ENCODE results near the gene HBZ.

DNA sequence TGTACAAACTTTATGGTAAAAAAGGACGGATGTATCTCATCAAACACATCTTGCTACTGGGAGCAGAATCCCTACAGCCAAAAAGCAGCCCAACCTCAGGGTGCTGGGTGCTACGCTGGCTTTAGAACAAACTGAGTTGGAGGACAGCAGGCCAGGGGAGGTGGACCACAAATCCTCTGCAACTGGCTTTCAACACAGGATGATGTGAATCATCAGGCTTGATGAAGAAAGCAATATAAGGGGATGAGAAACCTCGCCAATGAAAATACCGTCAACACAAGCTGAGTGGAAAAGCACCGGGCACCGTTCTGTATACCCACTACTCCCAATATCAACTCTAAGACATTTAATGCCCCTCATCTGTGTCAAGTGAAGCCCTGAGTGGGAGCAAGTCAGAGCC lies 42.1 kb downstream of the HBZ start:
- TF ChIP-seq POLR2A (IDR thresholded peaks at IDR 0.05): no peak
- TF ChIP-seq, protein P1, sequence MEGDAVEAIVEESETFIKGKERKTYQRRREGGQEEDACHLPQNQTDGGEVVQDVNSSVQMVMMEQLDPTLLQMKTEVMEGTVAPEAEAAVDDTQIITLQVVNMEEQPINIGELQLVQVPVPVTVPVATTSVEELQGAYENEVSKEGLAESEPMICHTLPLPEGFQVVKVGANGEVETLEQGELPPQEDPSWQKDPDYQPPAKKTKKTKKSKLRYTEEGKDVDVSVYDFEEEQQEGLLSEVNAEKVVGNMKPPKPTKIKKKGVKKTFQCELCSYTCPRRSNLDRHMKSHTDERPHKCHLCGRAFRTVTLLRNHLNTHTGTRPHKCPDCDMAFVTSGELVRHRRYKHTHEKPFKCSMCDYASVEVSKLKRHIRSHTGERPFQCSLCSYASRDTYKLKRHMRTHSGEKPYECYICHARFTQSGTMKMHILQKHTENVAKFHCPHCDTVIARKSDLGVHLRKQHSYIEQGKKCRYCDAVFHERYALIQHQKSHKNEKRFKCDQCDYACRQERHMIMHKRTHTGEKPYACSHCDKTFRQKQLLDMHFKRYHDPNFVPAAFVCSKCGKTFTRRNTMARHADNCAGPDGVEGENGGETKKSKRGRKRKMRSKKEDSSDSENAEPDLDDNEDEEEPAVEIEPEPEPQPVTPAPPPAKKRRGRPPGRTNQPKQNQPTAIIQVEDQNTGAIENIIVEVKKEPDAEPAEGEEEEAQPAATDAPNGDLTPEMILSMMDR (IDR thresholded peaks at IDR 0.05): no peak

All from uterus (tissue), 2 donors.